Mucosa of descending colon (tissue), 3 donors: ENCODE results near the gene KIF26A. TPM values are rescaled to one million over a fixed set of nuclear protein-coding genes. Genes with fewer than 3 reads are reported as not detected.
"Not testable (repeated sequence)": the region's sequence is repeated elsewhere in the genome, so short reads cannot be mapped to it uniquely, and the experiment has no call there.

Experiments
- ATAC-seq: fragments of 200-7000 bp; cut with Tn5 transposase; one replicate; pipeline ENCODE4 v1.9.1; 2020; ENCODE audit warnings: mild to moderate bottlenecking, moderate library complexity
- DNase-seq, 3 donors: peaks; one replicate each; pipeline ENCODE4 v3.0.0-alpha.2; 2020
- H3K36me3 ChIP-seq: fragments of 200-600 bp; one replicate; pipeline ENCODE4 v1.8.0; 2021; ENCODE audit warnings: low read depth, mild to moderate bottlenecking
- H3K4me1 ChIP-seq: fragments of 200-600 bp; one replicate; pipeline ENCODE4 v1.8.0; 2021; ENCODE audit warnings: low read depth, mild to moderate bottlenecking
- H3K4me3 ChIP-seq: fragments of 200-600 bp; one replicate; pipeline ENCODE4 v1.8.0; 2021; ENCODE audit warnings: mild to moderate bottlenecking
- H3K9me3 ChIP-seq: fragments of 200-600 bp; one replicate; pipeline ENCODE4 v1.8.0; 2021; ENCODE audit warnings: mild to moderate bottlenecking
- CTCF ChIP-seq: fragments of 200-600 bp; IDR thresholded peaks from one replicate; pipeline ENCODE4 v1.8.0; 2022; ENCODE audit warnings: antibody characterized with exemption, mild to moderate bottlenecking
- intact Hi-C, 2 donors: fragments of 100-400 bp; cut with DNase I in 1 of 2; cut with micrococcal nuclease in 1 of 2; formaldehyde crosslinking; loops; one replicate each; pipeline versions ENCODE4 v1.11.0 to v1.11.1; 2022; cut with DNase I, micrococcal nuclease
- total RNA-seq, 3 donors: library from RNA; stranded (reverse); fragmentation: NEBNext Ultra II Directional in 2 of 3; extraction: Animal tissue kit (Norgen Biotek cat#: 25700) in 2 of 3; gene quantifications; one replicate each; pipeline versions ENCODE4 v1.2.1 to v1.2.4, GENCODE V29; 2021 to 2023
- donor health status: DM: no; HTN: no; CAD: no; lungs with moderate emphysema.
- donor health status: DM: no; HTN: no; CAD: no.
- donor health status: DM: no; HTN: yes; CAD: no.

KIF26A gene
- total RNA-seq, 3 donors from 2014 or later: 3.8 to 7.7 (median 6.5) TPM

GRCh38 chr14:104151566-104152245, 13.3 kb downstream of the KIF26A start:
- H3K4me1 ChIP-seq: no peaks in the 10 kb centered on the region
- no peak overlapping the region for H3K4me3 ChIP-seq
- intact Hi-C loops: no loop called here
- TF ChIP-seq CTCF: no peak
- no peak for DNase-seq
- H3K36me3 ChIP-seq: no peaks in the 10 kb centered on the region
- no peak for ATAC-seq
- no peaks in the 10 kb centered on the region for H3K9me3 ChIP-seq

- ATAC-seq: no peak
- TF ChIP-seq CTCF: no peak
- no peaks in the 10 kb centered on the region for H3K4me1 ChIP-seq
- H3K36me3 ChIP-seq: no peaks in the 10 kb centered on the region
- H3K9me3 ChIP-seq: no peaks in the 10 kb centered on the region
- DNase-seq: no peak
- no peak overlapping the region for H3K4me3 ChIP-seq
- intact Hi-C loops: no loop called here
Measured at GRCh38 chr14:104152246-104152575, 13.8 kb downstream of the KIF26A start.

GRCh38 chr14:104152686-104153393, 14.5 kb downstream of the KIF26A start:
- no peak for TF ChIP-seq CTCF
- intact Hi-C loops: no loop called here
- H3K9me3 ChIP-seq: no peaks in the 10 kb centered on the region
- no peak for DNase-seq
- H3K4me1 ChIP-seq: no peaks in the 10 kb centered on the region
- no peak overlapping the region for H3K4me3 ChIP-seq
- ATAC-seq: no peak
- H3K36me3 ChIP-seq: no peaks in the 10 kb centered on the region

- H3K36me3 ChIP-seq, intact Hi-C loops: not testable (repeated sequence)
- ATAC-seq: peak; percentile 3
Measured at GRCh38 chr14:104153394-104153755, 15.0 kb downstream of the KIF26A start.

GRCh38 chr14:104154246-104154645, 15.9 kb downstream of the KIF26A start:
- intact Hi-C loops: no loop called here
- no peak for DNase-seq

More at GRCh38 chr14:104153394-104153755, 15.0 kb downstream of the KIF26A start:
- not testable (repeated sequence) for H3K9me3 ChIP-seq, H3K4me3 ChIP-seq, DNase-seq, H3K4me1 ChIP-seq

More at GRCh38 chr14:104154246-104154645, 15.9 kb downstream of the KIF26A start:
- Histone ChIP-seq H3K4me1 (no peaks in the 10 kb centered on the region), H3K9me3 (no peaks in the 10 kb centered on the region), H3K4me3 (no peak overlapping the region), H3K36me3 (no peaks in the 10 kb centered on the region)
- no peak for ATAC-seq
- no peak for TF ChIP-seq CTCF
